B cell (primary cell): Measurements from ENCODE around the gene FBXW10. TPM values are rescaled to one million over a fixed set of nuclear protein-coding genes. Genes with fewer than 3 reads are reported as not detected.
"Not testable (repeated sequence)": the region's sequence is repeated elsewhere in the genome, so short reads cannot be mapped to it uniquely, and the experiment has no call there.

ENCODE experiments used
- ATAC-seq: fragments of 200-7000 bp; cut with Tn5 transposase; one replicate; pipeline ENCODE4 v1.10.0; 2021; ENCODE audit warnings: low read depth, mild to moderate bottlenecking, moderate number of reproducible peaks, moderate library complexity
- CTCF ChIA-PET: fragments of 350-600 bp; sonication (Branson Sonifier 250); formaldehyde crosslinking; loops from one replicate; lab custom pipeline; 2021; ENCODE audit warnings: antibody characterized with exemption, inconsistent platforms; lab: Charles Lee
- POLR2A ChIA-PET: fragments of 350-600 bp; sonication (Branson Sonifier 250); formaldehyde crosslinking; loops from one replicate; lab custom pipeline; 2021; ENCODE audit warnings: antibody characterized with exemption; lab: Charles Lee
- DNase-seq: peaks from one replicate; pipeline ENCODE4 v3.0.0; 2013
- H2AFZ ChIP-seq: 2 replicates; pipeline ENCODE4 v1.6.1; 2012; ENCODE audit warnings: mild to moderate bottlenecking, low read depth, low read length; ENCODE audit not compliant: insufficient read depth, poor library complexity, severe bottlenecking
- H3K27ac ChIP-seq, 2 donors: 1 replicate in 1 of 2; 2 replicates in 1 of 2; pipeline ENCODE4 v1.5.1; 2012 to 2013; ENCODE audit warnings: low read length in 2 of 2, mild to moderate bottlenecking in 2 of 2, moderate library complexity in 1 of 2
- H3K27me3 ChIP-seq, 4 experiments: fragments of 200-600 bp in 1 of 4; sonication (generic) in 1 of 4; replicated peaks in 1 of 4; 1 replicate in 2 of 4; 2 replicates in 2 of 4; pipeline versions ENCODE4 v1.6.1 to v1.7.0; 2013 to 2016; ENCODE audit warnings: low read length in 3 of 4, mild to moderate bottlenecking in 2 of 4, mixed read lengths in 1 of 4, moderate library complexity in 1 of 4; ENCODE audit not compliant: insufficient read depth in 4 of 4, control insufficient read depth in 3 of 4; ENCODE audit errors: control extremely low read depth in 1 of 4
- H3K36me3 ChIP-seq, 2 experiments: replicated peaks in 1 of 2; 1 replicate in 1 of 2; 2 replicates in 1 of 2; pipeline versions ENCODE4 v1.6.1 to v1.7.1; 2013; ENCODE audit warnings: low read length in 1 of 2; ENCODE audit not compliant: insufficient read depth in 2 of 2, control insufficient read depth in 1 of 2; ENCODE audit errors: control extremely low read depth in 1 of 2, extremely low read depth in 1 of 2
- H3K4me1 ChIP-seq, 2 donors: fragments of 200-600 bp in 1 of 2; sonication (generic) in 1 of 2; 1 replicate in 1 of 2; 2 replicates in 1 of 2; pipeline versions ENCODE4 v1.5.1 to v1.6.1; 2013 to 2017; ENCODE audit warnings: low read length in 2 of 2; ENCODE audit not compliant: control insufficient read depth in 2 of 2, insufficient read depth in 2 of 2
- H3K4me2 ChIP-seq: replicated peaks from 2 replicates; pipeline ENCODE3; 2012; ENCODE audit warnings: mild to moderate bottlenecking, low read depth, low read length; ENCODE audit not compliant: poor library complexity, severe bottlenecking
- H3K4me3 ChIP-seq, 5 experiments: fragments of 200-600 bp in 1 of 5; sonication (generic) in 1 of 5; 1 replicate in 3 of 5; 2 replicates in 2 of 5; pipeline versions ENCODE4 v1.5.1 to v1.7.0; 2011 to 2016; ENCODE audit warnings: low read length in 4 of 5, mild to moderate bottlenecking in 4 of 5, low read depth in 2 of 5, control low read depth in 1 of 5, moderate library complexity in 1 of 5; ENCODE audit not compliant: insufficient read depth in 1 of 5; ENCODE audit errors: control extremely low read depth in 1 of 5, extremely low read depth in 1 of 5
- H3K79me2 ChIP-seq: fragments of 200-600 bp; sonication (generic); one replicate; pipeline ENCODE4 v1.6.0; 2016; ENCODE audit warnings: low read length; ENCODE audit not compliant: control insufficient read depth, insufficient read depth
- H3K9ac ChIP-seq: fragments of 200-600 bp; sonication (generic); 2 replicates; pipeline ENCODE4 v1.6.1; 2017; ENCODE audit warnings: mild to moderate bottlenecking, low read length, moderate library complexity
- H3K9me3 ChIP-seq, 3 donors: one replicate each; pipeline versions ENCODE4 v1.6.1 to v1.7.1; 2013; ENCODE audit warnings: low read length in 2 of 3; ENCODE audit not compliant: control insufficient read depth in 2 of 3, insufficient read depth in 1 of 3; ENCODE audit errors: control extremely low read depth in 1 of 3
- H4K20me1 ChIP-seq: 2 replicates; pipeline ENCODE4 v1.6.0; 2012; ENCODE audit warnings: mild to moderate bottlenecking, low read length; ENCODE audit not compliant: insufficient read depth, control insufficient read depth, poor library complexity, severe bottlenecking
- H3K27ac Mint-ChIP-seq: one replicate; pipeline ENCODE4 v1.8.0; 2021; ENCODE audit warnings: mixed read lengths
- H3K27me3 Mint-ChIP-seq: one replicate; pipeline ENCODE4 v1.8.0; 2021; ENCODE audit warnings: mixed read lengths
- H3K4me1 Mint-ChIP-seq: one replicate; pipeline ENCODE4 v1.8.0; 2021; ENCODE audit warnings: mixed read lengths
- H3K4me3 Mint-ChIP-seq: one replicate; pipeline ENCODE4 v1.8.0; 2021; ENCODE audit warnings: mixed read lengths
- H3K9me3 Mint-ChIP-seq: one replicate; pipeline ENCODE4 v1.8.0; 2022; ENCODE audit warnings: mixed read lengths; ENCODE audit not compliant: insufficient read depth
- WGBS: methylation state at CpG from one replicate; pipeline ENCODE4 v1.1.5; 2013; ENCODE audit warnings: missing lambda C conversion rate; ENCODE audit not compliant: insufficient coverage; 5-methylcytosine and 5-hydroxymethylcytosine counted together
- intact Hi-C: fragments of 100-400 bp; cut with micrococcal nuclease; formaldehyde crosslinking; loops from one replicate; pipeline ENCODE4 v1.10.0; 2022
- polyA plus RNA-seq: library from polyadenylated mRNA; depleted of rRNA; stranded (reverse); fragments of >200 nt; gene quantifications from 2 replicates; pipeline ENCODE4 v1.2.3, GENCODE V29; 2012
- total RNA-seq, 2 donors: library from RNA; stranded (reverse); fragments of 120-200 nt in 1 of 2; gene quantifications; 1 replicate in 1 of 2; 2 replicates in 1 of 2; pipeline versions ENCODE4 v1.2.3 to v1.2.4, GENCODE V29; 2013 to 2022

Gene FBXW10
- total and polyA plus RNA-seq, 2 donors (not counting 1 experiment from before 2014, with no cell fraction given): not detected

- DNase-seq, H2AFZ ChIP-seq, CTCF ChIA-PET, H3K9me3 Mint-ChIP-seq, POLR2A ChIA-PET, H3K27me3 ChIP-seq, H3K4me3 ChIP-seq, H3K4me2 ChIP-seq, H3K27ac Mint-ChIP-seq, H3K4me1 Mint-ChIP-seq, ATAC-seq, H4K20me1 ChIP-seq, H3K9ac ChIP-seq, H3K27me3 Mint-ChIP-seq, intact Hi-C loops, H3K9me3 ChIP-seq, H3K27ac ChIP-seq, H3K4me3 Mint-ChIP-seq, H3K36me3 ChIP-seq, H3K4me1 ChIP-seq, H3K79me2 ChIP-seq: not testable (repeated sequence)
- 100% methylated on average over 6 of the region's 12 CpGs for WGBS
Measured at GRCh38 chr17:18719428-18720110, 24.3 kb upstream of the FBXW10 start.

- DNase-seq, H4K20me1 ChIP-seq, H3K27ac Mint-ChIP-seq, H3K79me2 ChIP-seq, CTCF ChIA-PET, POLR2A ChIA-PET, H3K27ac ChIP-seq, H3K4me3 Mint-ChIP-seq, H3K36me3 ChIP-seq, H2AFZ ChIP-seq, H3K4me1 ChIP-seq, H3K4me3 ChIP-seq, ATAC-seq, H3K4me1 Mint-ChIP-seq, H3K27me3 Mint-ChIP-seq, intact Hi-C loops, H3K27me3 ChIP-seq, H3K9me3 ChIP-seq, H3K9me3 Mint-ChIP-seq, H3K4me2 ChIP-seq, H3K9ac ChIP-seq: not testable (repeated sequence)
- WGBS: no CpG with 5 or more reads among the region's 12 CpGs
Measured at GRCh38 chr17:18721775-18722547, 21.9 kb upstream of the FBXW10 start.

- H3K27me3 Mint-ChIP-seq, H3K79me2 ChIP-seq, H3K9me3 ChIP-seq, H3K27ac ChIP-seq, H3K27ac Mint-ChIP-seq, H3K4me3 ChIP-seq, CTCF ChIA-PET, POLR2A ChIA-PET, H4K20me1 ChIP-seq, H3K4me3 Mint-ChIP-seq, H3K4me1 Mint-ChIP-seq, ATAC-seq, intact Hi-C loops, H3K4me2 ChIP-seq, H3K9me3 Mint-ChIP-seq, H3K27me3 ChIP-seq, H3K4me1 ChIP-seq, H3K9ac ChIP-seq, H2AFZ ChIP-seq, H3K36me3 ChIP-seq, DNase-seq: not testable (repeated sequence)
- no CpG with 5 or more reads among the region's 5 CpGs for WGBS
Measured at GRCh38 chr17:18722612-18723011, 21.2 kb upstream of the FBXW10 start.

GRCh38 chr17:18723509-18723908 is 20.3 kb upstream of the FBXW10 start:
- H3K4me1 Mint-ChIP-seq, H3K36me3 ChIP-seq, H3K4me3 ChIP-seq, H3K27ac Mint-ChIP-seq, POLR2A ChIA-PET, H3K9ac ChIP-seq, H3K4me1 ChIP-seq, H3K27me3 ChIP-seq, H4K20me1 ChIP-seq, H3K79me2 ChIP-seq, H3K9me3 Mint-ChIP-seq, intact Hi-C loops, H3K27me3 Mint-ChIP-seq, H2AFZ ChIP-seq, H3K9me3 ChIP-seq, H3K4me3 Mint-ChIP-seq, H3K27ac ChIP-seq, H3K4me2 ChIP-seq, DNase-seq, CTCF ChIA-PET, ATAC-seq: not testable (repeated sequence)
- WGBS: no CpG with 5 or more reads among the region's 1 CpG
